GM19035 (cell line): ENCODE data around the gene AFG3L2.
"Not testable (repeated sequence)": the region's sequence is repeated elsewhere in the genome, so short reads cannot be mapped to it uniquely, and the experiment has no call there.

Experiments
- ATAC-seq: cut with Tn5 transposase; IDR thresholded peaks from one replicate; pipeline ENCODE4 v1.9.1; 2021; ENCODE audit not compliant: unreplicated experiment

Gene AFG3L2

GRCh38 chr18:12376754-12377555 lies at the start of gene AFG3L2:
Gene AFG3L2, minus strand, starts transcription at chr18:12377227. Its CDS starts 145 bp downstream, at chr18:12377082.
- peak; percentile 91 for ATAC-seq

GRCh38 chr18:12424252-12424651 lies 47.2 kb upstream of the AFG3L2 start:
- no peak for ATAC-seq

GRCh38 chr18:12423820-12424219 lies 46.8 kb upstream of the AFG3L2 start:
- no peak for ATAC-seq

- ATAC-seq: no peak
Observed at GRCh38 chr18:12423393-12423792, 46.4 kb upstream of the AFG3L2 start.

GRCh38 chr18:12422936-12423335 lies 45.9 kb upstream of the AFG3L2 start:
- ATAC-seq: no peak

- no peak for ATAC-seq
Observed at GRCh38 chr18:12421732-12422131, 44.7 kb upstream of the AFG3L2 start.

GRCh38 chr18:12420821-12421421 lies 43.9 kb upstream of the AFG3L2 start:
- no peak for ATAC-seq

- ATAC-seq: no peak
Observed at GRCh38 chr18:12417687-12418086, 40.7 kb upstream of the AFG3L2 start.

GRCh38 chr18:12416098-12416729 lies 39.2 kb upstream of the AFG3L2 start:
- ATAC-seq: no peak

- ATAC-seq: no peak
Observed at GRCh38 chr18:12411456-12411855, 34.4 kb upstream of the AFG3L2 start.

GRCh38 chr18:12410747-12411146 lies 33.7 kb upstream of the AFG3L2 start:
- ATAC-seq: not testable (repeated sequence)

- ATAC-seq: no peak
Observed at GRCh38 chr18:12410081-12410481, 33.1 kb upstream of the AFG3L2 start.

- no peak for ATAC-seq
Observed at GRCh38 chr18:12409469-12409868, 32.4 kb upstream of the AFG3L2 start.

- no peak for ATAC-seq
Observed at GRCh38 chr18:12408247-12408869, 31.3 kb upstream of the AFG3L2 start.

- no peak for ATAC-seq
Observed at GRCh38 chr18:12406371-12407111, 29.5 kb upstream of the AFG3L2 start.

GRCh38 chr18:12405066-12405465 lies 28.0 kb upstream of the AFG3L2 start:
- ATAC-seq: no peak

- ATAC-seq: no peak
Observed at GRCh38 chr18:12403601-12404506, 26.8 kb upstream of the AFG3L2 start.

- ATAC-seq: no peak
Observed at GRCh38 chr18:12401881-12402280, 24.9 kb upstream of the AFG3L2 start.

GRCh38 chr18:12399231-12399630 lies 22.2 kb upstream of the AFG3L2 start:
- ATAC-seq: no peak

GRCh38 chr18:12398625-12399024 lies 21.6 kb upstream of the AFG3L2 start:
- ATAC-seq: no peak
